ENCODE data around the gene SPATA33.

- TF ChIP-seq CTCF (IDR thresholded peaks at IDR 0.05) (no peak), POLR2A (IDR thresholded peaks at IDR 0.05) (no peak)
Measured at GRCh38 chr16:89688395-89688794, 30.8 kb downstream of the SPATA33 start.
